HepG2 (cell line): ENCODE results near the gene VCAN. TPM values are rescaled to one million over a fixed set of nuclear protein-coding genes. Genes with fewer than 3 reads are reported as not detected.

ENCODE experiments used
- ARID3A ChIP-seq: IDR thresholded peaks from 2 replicates; pipeline ENCODE4 v1.6.1; 2012; ENCODE audit warnings: low read depth, low read length, improper control_type of control experiment
- ARNT ChIP-seq: fragments of 450-650 bp; IDR thresholded peaks from 2 replicates; pipeline ENCODE4 v1.6.1; 2017
- ATF5 ChIP-seq: sonication (generic); formaldehyde crosslinking; IDR thresholded peaks from 2 replicates; pipeline ENCODE4 v1.4.0; 2020; ENCODE audit warnings: mild to moderate bottlenecking, low read depth, missing genetic modification reagents
- BCLAF1 ChIP-seq: fragments of 450-650 bp; IDR thresholded peaks from 2 replicates; pipeline ENCODE4 v1.6.1; 2017; ENCODE audit warnings: mild to moderate bottlenecking
- CBFB ChIP-seq: sonication (generic); formaldehyde crosslinking; IDR thresholded peaks from 2 replicates; pipeline ENCODE4 v1.4.0; 2020; ENCODE audit warnings: missing genetic modification reagents
- HNF1B ChIP-seq: sonication (generic); formaldehyde crosslinking; IDR thresholded peaks from 2 replicates; pipeline ENCODE4 v1.5.1; 2020; ENCODE audit warnings: mild to moderate bottlenecking, moderate library complexity, missing genetic modification reagents
- HOXA7 ChIP-seq: sonication (generic); formaldehyde crosslinking; IDR thresholded peaks from 2 replicates; pipeline ENCODE4 v1.8.1; 2022; ENCODE audit warnings: mild to moderate bottlenecking, missing genetic modification reagents, moderate library complexity
- MAFF ChIP-seq: IDR thresholded peaks from 2 replicates; pipeline ENCODE4 v1.6.1; 2011; ENCODE audit warnings: low read depth, low read length, improper control_type of control experiment
- NR2F6 ChIP-seq, 2 experiments: IDR thresholded peaks; 2 replicates each; pipeline ENCODE4 v1.6.1; 2016; ENCODE audit warnings: antibody characterized with exemption in 1 of 2, mild to moderate bottlenecking in 1 of 2
- POLR2A ChIP-seq, 2 experiments: IDR thresholded peaks; 2 replicates each; pipeline ENCODE4 v1.6.1; 2011; ENCODE audit warnings: low read depth in 2 of 2, low read length in 2 of 2, mild to moderate bottlenecking in 1 of 2, moderate library complexity in 1 of 2; ENCODE audit not compliant: insufficient read depth in 1 of 2
- RFXAP ChIP-seq: sonication (generic); formaldehyde crosslinking; IDR thresholded peaks from 2 replicates; pipeline ENCODE4 v1.4.0; 2020; ENCODE audit warnings: missing genetic modification reagents, borderline replicate concordance
- RXRA ChIP-seq: sonication (generic); formaldehyde crosslinking; IDR thresholded peaks from 2 replicates; pipeline ENCODE4 v1.5.1; 2020; ENCODE audit warnings: missing genetic modification reagents
- SATB2 ChIP-seq: sonication (generic); formaldehyde crosslinking; IDR thresholded peaks from 2 replicates; pipeline ENCODE4 v1.5.0; 2020; ENCODE audit warnings: missing genetic modification reagents
- SMAD3 ChIP-seq: sonication (generic); formaldehyde crosslinking; IDR thresholded peaks from 2 replicates; pipeline ENCODE4 v1.4.0; 2020; ENCODE audit warnings: missing genetic modification reagents
- TEAD2 ChIP-seq: sonication (generic); formaldehyde crosslinking; IDR thresholded peaks from 2 replicates; pipeline ENCODE4 v1.9.0; 2021; ENCODE audit warnings: missing genetic modification reagents
- ZBTB26 ChIP-seq: IDR thresholded peaks from 2 replicates; pipeline ENCODE4 v1.6.1; 2016; ENCODE audit warnings: missing compliant biosample characterization, missing genetic modification reagents, borderline replicate concordance
- ZNF20 ChIP-seq: sonication (generic); formaldehyde crosslinking; IDR thresholded peaks from 2 replicates; pipeline ENCODE4 v1.4.0; 2020; ENCODE audit warnings: mild to moderate bottlenecking, moderate library complexity, missing genetic modification reagents
- ZNF264 ChIP-seq: sonication (generic); formaldehyde crosslinking; IDR thresholded peaks from 2 replicates; pipeline ENCODE4 v1.4.0; 2020; ENCODE audit warnings: missing genetic modification reagents
- ZNF383 ChIP-seq: sonication (generic); formaldehyde crosslinking; IDR thresholded peaks from 2 replicates; pipeline ENCODE4 v1.4.0; 2020; ENCODE audit warnings: missing genetic modification reagents, mild to moderate bottlenecking, borderline replicate concordance
- ZNF543 ChIP-seq: sonication (generic); formaldehyde crosslinking; IDR thresholded peaks from 2 replicates; pipeline ENCODE4 v1.4.0; 2020; ENCODE audit warnings: mild to moderate bottlenecking, missing genetic modification reagents
- ZNF598 ChIP-seq: sonication (generic); formaldehyde crosslinking; IDR thresholded peaks from 2 replicates; pipeline ENCODE4 v1.5.1; 2020; ENCODE audit warnings: mild to moderate bottlenecking, missing genetic modification reagents, borderline replicate concordance
- ZNF703 ChIP-seq: sonication (generic); formaldehyde crosslinking; IDR thresholded peaks from 2 replicates; pipeline ENCODE4 v1.5.1; 2020; ENCODE audit warnings: missing genetic modification reagents, mild to moderate bottlenecking, moderate library complexity, borderline replicate concordance
- ZNF766 ChIP-seq: sonication (generic); formaldehyde crosslinking; IDR thresholded peaks from 2 replicates; pipeline ENCODE4 v1.5.0; 2020; ENCODE audit warnings: missing genetic modification reagents, borderline replicate concordance
- ZNF776 ChIP-seq: sonication (generic); formaldehyde crosslinking; IDR thresholded peaks from 2 replicates; pipeline ENCODE4 v1.4.0; 2020; ENCODE audit warnings: mild to moderate bottlenecking, missing genetic modification reagents
- polyA plus RNA-seq, 8 experiments: library from polyadenylated mRNA; depleted of rRNA in 3 of 8; stranded (reverse) in 7 of 8; unstranded in 1 of 8; fragments of >200 nt; fragmentation: Illumina TruSeq in 4 of 8; extraction: Trizol in 4 of 8; gene quantifications; 2 replicates each; pipeline versions ENCODE4 v1.2.1 to v1.2.3, GENCODE V29; 2011 to 2016; ENCODE audit warnings: low read depth in 4 of 8, missing spikeins in 1 of 8, mixed read lengths in 1 of 8; ENCODE audit not compliant: insufficient read depth in 1 of 8
- total RNA-seq, 5 experiments: library from RNA; depleted of rRNA; stranded (reverse); fragments of >200 nt; fragmentation: Illumina TruSeq; extraction: Trizol; gene quantifications; 2 replicates each; pipeline ENCODE4 v1.2.3, GENCODE V29; 2016; ENCODE audit warnings: low read depth in 1 of 5

VCAN gene
- total and polyA plus RNA-seq, 2 of the 13 experiments (the other 11 are each of a cell fraction or from before 2014, with no cell fraction given): 1.2 to 3.5 TPM

GRCh38 chr5:83563631-83564030, 92.1 kb downstream of the VCAN start (continued):
- no peak for TF ChIP-seq HNF1B (CRISPR knock-in tag)
- peak; percentile 85 for TF ChIP-seq ARID3A
- no peak for TF ChIP-seq ZNF20 (CRISPR knock-in tag)
- no peak for TF ChIP-seq RFXAP
- no peak for TF ChIP-seq ZNF264 (CRISPR knock-in tag)
- no peak for TF ChIP-seq ARNT
- TF ChIP-seq POLR2A (IDR thresholded peaks at IDR 0.05; ENCODE audit: insufficient read depth in 1 of 2, low read depth in 2 of 2, low read length in 2 of 2): no peak
- TF ChIP-seq MAFF: no peak
- TF ChIP-seq ATF5 (CRISPR knock-in tag): no peak
- TF ChIP-seq BCLAF1: no peak
- no peak; the same call in 1 of the 2 replicates for TF ChIP-seq RXRA (CRISPR knock-in tag)
- no peak for TF ChIP-seq TEAD2 (CRISPR knock-in tag)
- TF ChIP-seq NR2F6 (IDR thresholded peaks at IDR 0.05): peak; percentile 78
- TF ChIP-seq NR2F6 (CRISPR knock-in tag; IDR thresholded peaks at IDR 0.05): peak; percentile 87
- TF ChIP-seq ZNF383 (CRISPR knock-in tag): no peak
- no peak for TF ChIP-seq ZNF776
- TF ChIP-seq SMAD3: peak; percentile 77; the same call in 1 of the 2 replicates
- TF ChIP-seq SATB2 (CRISPR knock-in tag): no peak
- TF ChIP-seq CBFB: no peak
- no peak for TF ChIP-seq ZNF766 (CRISPR knock-in tag)
- TF ChIP-seq ZNF703 (CRISPR knock-in tag): no peak
- TF ChIP-seq ZNF543 (CRISPR knock-in tag): no peak
- TF ChIP-seq ZNF598: no peak
- TF ChIP-seq ZBTB26 (CRISPR knock-in tag): peak; percentile 96
- no peak for TF ChIP-seq HOXA7 (CRISPR knock-in tag)
